ENCODE data around the gene OR9I1.

The OR9I1 gene

DNA sequence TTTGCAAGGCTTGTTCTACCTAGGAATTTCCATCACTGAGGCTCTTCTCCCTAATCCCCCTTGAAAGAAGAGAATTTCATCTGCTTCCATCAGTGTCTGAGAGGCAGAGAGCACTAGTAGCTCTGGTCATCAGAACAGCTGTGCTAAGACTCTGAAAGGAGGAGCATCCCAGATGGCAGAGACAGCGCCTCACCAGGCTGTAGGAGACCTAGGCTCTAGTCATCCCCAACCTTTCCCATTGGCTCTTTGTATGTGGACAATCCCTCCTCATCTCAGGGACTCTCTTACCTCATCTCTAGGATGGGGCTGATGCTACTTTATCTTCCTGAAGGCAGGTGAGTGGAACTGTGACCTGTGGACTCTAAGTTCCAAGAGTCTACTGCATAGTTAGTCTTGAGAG lies 8.8 kb upstream of the OR9I1 start:
- no peak for DNase-seq (ENCODE audit: low spot score)
- TF ChIP-seq, protein P1, sequence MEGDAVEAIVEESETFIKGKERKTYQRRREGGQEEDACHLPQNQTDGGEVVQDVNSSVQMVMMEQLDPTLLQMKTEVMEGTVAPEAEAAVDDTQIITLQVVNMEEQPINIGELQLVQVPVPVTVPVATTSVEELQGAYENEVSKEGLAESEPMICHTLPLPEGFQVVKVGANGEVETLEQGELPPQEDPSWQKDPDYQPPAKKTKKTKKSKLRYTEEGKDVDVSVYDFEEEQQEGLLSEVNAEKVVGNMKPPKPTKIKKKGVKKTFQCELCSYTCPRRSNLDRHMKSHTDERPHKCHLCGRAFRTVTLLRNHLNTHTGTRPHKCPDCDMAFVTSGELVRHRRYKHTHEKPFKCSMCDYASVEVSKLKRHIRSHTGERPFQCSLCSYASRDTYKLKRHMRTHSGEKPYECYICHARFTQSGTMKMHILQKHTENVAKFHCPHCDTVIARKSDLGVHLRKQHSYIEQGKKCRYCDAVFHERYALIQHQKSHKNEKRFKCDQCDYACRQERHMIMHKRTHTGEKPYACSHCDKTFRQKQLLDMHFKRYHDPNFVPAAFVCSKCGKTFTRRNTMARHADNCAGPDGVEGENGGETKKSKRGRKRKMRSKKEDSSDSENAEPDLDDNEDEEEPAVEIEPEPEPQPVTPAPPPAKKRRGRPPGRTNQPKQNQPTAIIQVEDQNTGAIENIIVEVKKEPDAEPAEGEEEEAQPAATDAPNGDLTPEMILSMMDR (IDR thresholded peaks at IDR 0.05; ENCODE audit: extremely low read depth, missing control alignments): no peak

DNA sequence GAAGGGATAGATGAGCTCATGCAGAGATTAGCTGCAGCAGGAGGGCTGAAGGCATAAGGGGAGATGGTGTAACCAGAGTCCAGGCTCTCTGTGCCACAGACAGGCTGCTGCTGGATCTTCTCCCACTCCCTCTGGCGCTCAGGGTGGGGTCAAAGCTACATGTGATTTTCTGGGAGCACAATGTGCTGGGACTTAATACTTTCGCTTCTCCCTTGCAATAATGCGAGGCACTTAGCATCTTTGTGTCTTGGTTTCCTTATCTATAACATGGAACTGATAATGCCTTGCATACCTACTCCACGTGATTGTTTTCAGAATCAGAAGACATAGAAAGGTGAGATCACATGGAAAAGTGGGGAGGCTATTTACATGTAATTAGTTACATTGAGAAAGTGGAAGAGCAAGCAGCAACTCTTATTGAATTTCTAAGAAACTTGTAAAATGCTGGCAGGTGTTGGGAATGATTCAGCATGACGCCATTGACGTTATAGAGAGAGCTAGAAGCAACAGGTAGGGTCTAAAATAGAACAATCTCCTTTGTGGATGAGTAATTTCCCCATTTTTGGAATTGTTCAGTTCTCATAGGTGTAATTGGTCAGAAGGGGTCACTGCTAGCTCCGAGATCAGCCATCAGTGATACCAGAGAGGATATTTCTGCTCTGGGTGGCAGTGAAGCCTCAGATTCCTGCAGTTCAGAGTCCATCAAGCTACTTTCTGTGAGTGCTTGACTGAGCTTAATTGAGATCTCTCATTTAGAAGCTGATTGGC lies 8.2 kb upstream of the OR9I1 start:
- TF ChIP-seq, protein P1 (IDR thresholded peaks at IDR 0.05; ENCODE audit: extremely low read depth, missing control alignments): no peak
- no peak for DNase-seq (ENCODE audit: low spot score)

DNA sequence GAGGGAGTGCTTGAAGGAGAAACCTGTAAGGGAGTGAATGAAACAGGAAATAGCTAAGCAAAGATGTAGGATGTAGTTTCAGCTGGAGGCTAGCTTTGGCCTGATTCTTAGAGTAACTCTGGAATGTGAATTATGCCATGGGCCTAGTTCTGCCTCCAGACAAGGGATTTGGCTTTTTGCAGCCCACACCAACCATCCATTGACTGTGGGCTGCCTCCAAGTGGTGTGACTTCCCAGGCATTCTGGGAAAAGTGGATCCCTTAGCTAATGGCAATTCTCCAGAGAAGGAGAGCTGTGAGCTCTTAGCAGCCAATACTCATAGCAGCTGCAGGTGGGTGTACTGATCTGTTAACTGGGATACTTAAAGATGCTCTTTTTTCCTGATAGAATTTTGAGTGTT lies 2.0 kb upstream of the OR9I1 start:
- TF ChIP-seq, protein P1 (IDR thresholded peaks at IDR 0.05; ENCODE audit: extremely low read depth, missing control alignments): no peak
- DNase-seq (ENCODE audit: low spot score): no peak

DNA sequence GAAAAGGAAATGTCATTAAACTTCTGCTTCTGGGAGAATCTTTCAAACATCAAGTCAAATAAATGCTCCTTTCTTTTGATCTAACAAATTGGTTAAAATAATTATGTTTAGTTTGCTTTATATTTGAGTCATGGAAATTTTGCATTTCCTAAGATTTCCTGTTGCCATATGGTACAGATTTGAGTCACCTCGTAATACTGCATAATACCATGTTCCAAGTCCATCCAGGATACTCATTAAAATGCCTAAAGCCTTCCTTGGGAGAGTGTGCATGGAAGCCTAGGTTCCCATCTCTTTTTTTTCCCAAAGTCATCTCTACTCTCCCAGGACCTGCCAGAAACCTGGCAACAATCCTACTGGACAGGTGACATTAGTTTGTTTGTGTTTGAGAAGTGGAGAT lies 4.2 kb downstream of the OR9I1 start:
- TF ChIP-seq, protein P1 (IDR thresholded peaks at IDR 0.05; ENCODE audit: extremely low read depth, missing control alignments): no peak
- no peak for DNase-seq (ENCODE audit: low spot score)

DNA sequence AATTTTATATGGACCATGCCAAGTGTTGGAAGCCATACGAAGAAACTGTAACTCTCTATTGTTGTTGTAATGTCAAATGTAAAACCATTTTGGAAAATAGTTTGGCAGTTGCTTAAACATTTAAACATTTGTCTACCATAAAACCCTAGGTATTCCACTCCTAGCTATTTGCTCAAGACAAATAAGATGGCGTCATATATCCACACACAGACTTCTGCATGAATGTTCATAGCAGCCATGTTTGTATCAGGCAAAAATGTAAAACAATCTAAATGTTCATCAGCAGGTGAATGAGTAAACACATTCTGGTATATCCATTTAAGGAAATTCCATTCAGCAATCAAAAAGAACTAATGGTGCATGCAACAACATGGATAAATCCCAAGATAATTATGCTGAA lies 27.9 kb downstream of the OR9I1 start:
- DNase-seq (ENCODE audit: low spot score): no peak
- TF ChIP-seq, protein P1 (IDR thresholded peaks at IDR 0.05; ENCODE audit: extremely low read depth, missing control alignments): no peak

DNA sequence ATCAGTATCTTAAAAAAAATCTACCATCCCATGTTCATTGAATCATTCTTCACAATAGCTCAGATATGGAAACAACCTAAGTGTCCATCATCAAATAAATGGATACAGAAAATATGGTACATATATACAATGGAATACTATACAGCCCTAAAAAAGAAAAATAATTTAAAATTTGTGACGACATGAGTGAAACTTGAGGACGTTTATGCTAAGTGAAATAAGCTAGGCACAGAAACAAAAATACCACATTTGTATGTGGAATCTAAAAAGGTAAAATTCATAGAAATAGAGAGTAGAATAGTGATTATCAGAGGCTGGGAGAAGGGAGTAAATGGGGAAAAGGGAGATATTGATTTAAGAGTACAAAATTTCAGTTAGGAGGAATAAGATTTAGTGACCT lies 38.8 kb downstream of the OR9I1 start:
- no peak for DNase-seq (ENCODE audit: low spot score)
- TF ChIP-seq, protein P1 (IDR thresholded peaks at IDR 0.05; ENCODE audit: extremely low read depth, missing control alignments): no peak

DNA sequence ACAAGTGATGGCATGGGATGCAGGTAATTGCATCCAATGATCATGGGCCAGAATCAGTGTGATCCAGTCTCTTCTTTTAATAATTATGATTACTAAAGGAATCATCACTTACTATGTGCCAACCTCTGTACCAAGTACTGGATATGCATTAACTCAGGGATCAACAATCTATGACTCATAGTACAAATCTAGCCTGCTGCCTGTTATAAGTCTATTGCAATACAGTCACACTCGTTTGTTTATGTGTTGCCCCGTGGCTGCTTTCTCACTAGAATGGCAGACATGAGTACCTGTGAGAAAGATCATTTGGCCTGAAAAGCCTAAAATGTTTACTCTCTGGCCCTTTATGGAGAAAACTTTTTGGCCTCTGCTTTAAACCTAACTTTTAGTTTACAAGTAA lies 49.5 kb downstream of the OR9I1 start:
- TF ChIP-seq, protein P1 (IDR thresholded peaks at IDR 0.05; ENCODE audit: extremely low read depth, missing control alignments): no peak
- DNase-seq (ENCODE audit: low spot score): no peak

Data from GM20000 (cell line).